Liver (tissue), 9 donors: Measurements from ENCODE around the gene HAUS5. TPM values are rescaled to one million over a fixed set of nuclear protein-coding genes. Genes with fewer than 3 reads are reported as not detected.

ENCODE experiments used
- DNase-seq: peaks from one replicate; pipeline ENCODE4 v3.0.0-alpha.2; 2017; ENCODE audit warnings: low spot score
- H3K27ac ChIP-seq, 2 donors: one replicate each; pipeline ENCODE4 v1.7.0; 2013; ENCODE audit warnings: inconsistent platforms in 2 of 2, low read length in 2 of 2, control low read depth in 1 of 2, low read depth in 1 of 2, mild to moderate bottlenecking in 1 of 2
- H3K27me3 ChIP-seq, 4 donors: one replicate each; pipeline versions ENCODE4 v1.6.1 to v1.7.0; 2013; ENCODE audit warnings: low read length in 3 of 4, inconsistent platforms in 1 of 4, mild to moderate bottlenecking in 1 of 4, moderate library complexity in 1 of 4; ENCODE audit not compliant: control insufficient read depth in 4 of 4, insufficient read depth in 4 of 4
- H3K36me3 ChIP-seq, 4 donors: one replicate each; pipeline versions ENCODE4 v1.6.1 to v1.7.0; 2013; ENCODE audit warnings: low read length in 3 of 4, mild to moderate bottlenecking in 3 of 4, low read depth in 1 of 4, moderate library complexity in 1 of 4; ENCODE audit not compliant: control insufficient read depth in 4 of 4, insufficient read depth in 3 of 4
- H3K4me1 ChIP-seq, 4 donors: one replicate each; pipeline versions ENCODE4 v1.6.1 to v1.7.0; 2013; ENCODE audit warnings: low read length in 3 of 4, mild to moderate bottlenecking in 3 of 4, moderate library complexity in 1 of 4; ENCODE audit not compliant: control insufficient read depth in 4 of 4, insufficient read depth in 4 of 4
- H3K4me3 ChIP-seq, 3 donors: one replicate each; pipeline versions ENCODE4 v1.6.1 to v1.7.0; 2013; ENCODE audit warnings: low read length in 3 of 3, control low read depth in 1 of 3, low read depth in 1 of 3, mild to moderate bottlenecking in 1 of 3
- H3K9ac ChIP-seq, 2 donors: one replicate each; pipeline ENCODE4 v1.7.0; 2013; ENCODE audit warnings: low read length in 2 of 2, mild to moderate bottlenecking in 2 of 2, moderate library complexity in 2 of 2, control low read depth in 1 of 2, low read depth in 1 of 2
- H3K9me3 ChIP-seq, 4 donors: one replicate each; pipeline versions ENCODE4 v1.6.1 to v1.7.0; 2013; ENCODE audit warnings: low read length in 3 of 4; ENCODE audit not compliant: control insufficient read depth in 4 of 4
- FOXA1 ChIP-seq: IDR thresholded peaks from 2 replicates; pipeline ENCODE4 v1.6.1; 2016; ENCODE audit warnings: antibody characterized with exemption
- FOXA2 ChIP-seq: IDR thresholded peaks from 2 replicates; pipeline ENCODE4 v1.6.1; 2016; ENCODE audit warnings: antibody characterized with exemption
- JUND ChIP-seq, 2 donors: IDR thresholded peaks; 2 replicates each; pipeline ENCODE4 v1.6.1; 2016; ENCODE audit warnings: antibody characterized with exemption in 2 of 2
- RAD21 ChIP-seq, 2 donors: IDR thresholded peaks; 2 replicates each; pipeline ENCODE4 v1.6.1; 2016; ENCODE audit warnings: antibody characterized with exemption in 2 of 2, mild to moderate bottlenecking in 2 of 2
- RXRA ChIP-seq, 2 donors: IDR thresholded peaks; 2 replicates each; pipeline ENCODE4 v1.6.1; 2017 to 2018; ENCODE audit warnings: antibody characterized with exemption in 2 of 2, mild to moderate bottlenecking in 1 of 2
- YY1 ChIP-seq: IDR thresholded peaks from 2 replicates; pipeline ENCODE4 v1.6.1; 2016; ENCODE audit warnings: antibody characterized with exemption, mild to moderate bottlenecking
- WGBS: extraction: QIAGEN DNeasy Blood & Tissue Kit; methylation state at CpG from one replicate; pipeline ENCODE4 v1.1.7; 2013; 5-methylcytosine and 5-hydroxymethylcytosine counted together
- polyA plus RNA-seq, 2 donors: library from polyadenylated mRNA; stranded (reverse) in 1 of 2; unstranded in 1 of 2; fragments of 200-250 nt in 1 of 2; fragments of >200 nt in 1 of 2; fragmentation: Nextera tagmentation in 1 of 2; extraction: Ambion mirVana in 1 of 2; gene quantifications; one replicate each; pipeline versions ENCODE4 v1.2.1 to v1.2.3, GENCODE V29; 2013 to 2015
- total RNA-seq, 2 donors: library from RNA; depleted of rRNA; stranded (reverse); fragments of >200 nt; gene quantifications; one replicate each; pipeline ENCODE4 v1.2.3, GENCODE V29; 2014
- TF ChIP-seq, protein P1 (sequence below): IDR thresholded peaks from 2 replicates; pipeline ENCODE4 v1.6.1; 2016; ENCODE audit warnings: antibody characterized with exemption
- TF ChIP-seq, protein P2 (sequence below): fragments of 150-350 bp; IDR thresholded peaks from 2 replicates; pipeline ENCODE4 v1.5.1; 2017; ENCODE audit warnings: improper control_type of control experiment, low read depth, low read length; ENCODE audit not compliant: missing input control
- TF ChIP-seq, protein P3 (sequence below): IDR thresholded peaks from 2 replicates; pipeline ENCODE4 v1.6.1; 2016; ENCODE audit warnings: antibody characterized with exemption
- TF ChIP-seq, protein P4 (sequence below): IDR thresholded peaks from 2 replicates; pipeline ENCODE4 v1.6.1; 2016; ENCODE audit warnings: antibody characterized with exemption
- donor health status: healthy.
- donor health status: healthy.
- donor health status: healthy.
- donor health status: healthy.
- donor health status: healthy.

Gene HAUS5
- total and polyA plus RNA-seq, 4 donors: 1.9 to 7.3 (median 2.3) TPM

DNA sequence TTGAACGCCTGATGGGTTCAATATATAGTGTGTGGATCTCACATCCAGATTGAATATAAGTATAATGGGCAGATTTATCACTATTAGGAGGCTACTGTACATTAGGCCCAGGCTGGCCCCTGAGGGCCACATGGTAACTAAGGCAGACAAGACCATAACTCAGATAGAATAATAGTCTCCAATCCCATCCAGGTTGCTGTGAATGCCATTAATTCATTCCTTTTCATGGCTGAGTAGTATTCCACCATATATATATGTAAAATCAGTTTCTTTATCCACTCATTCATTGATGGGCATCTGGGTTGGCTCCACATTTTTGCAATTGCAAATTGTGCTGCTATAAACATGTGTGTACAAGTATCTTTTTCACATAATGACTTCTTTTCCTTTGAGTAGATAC is 34.6 kb upstream of the HAUS5 start (continued):
- TF ChIP-seq, protein P1, sequence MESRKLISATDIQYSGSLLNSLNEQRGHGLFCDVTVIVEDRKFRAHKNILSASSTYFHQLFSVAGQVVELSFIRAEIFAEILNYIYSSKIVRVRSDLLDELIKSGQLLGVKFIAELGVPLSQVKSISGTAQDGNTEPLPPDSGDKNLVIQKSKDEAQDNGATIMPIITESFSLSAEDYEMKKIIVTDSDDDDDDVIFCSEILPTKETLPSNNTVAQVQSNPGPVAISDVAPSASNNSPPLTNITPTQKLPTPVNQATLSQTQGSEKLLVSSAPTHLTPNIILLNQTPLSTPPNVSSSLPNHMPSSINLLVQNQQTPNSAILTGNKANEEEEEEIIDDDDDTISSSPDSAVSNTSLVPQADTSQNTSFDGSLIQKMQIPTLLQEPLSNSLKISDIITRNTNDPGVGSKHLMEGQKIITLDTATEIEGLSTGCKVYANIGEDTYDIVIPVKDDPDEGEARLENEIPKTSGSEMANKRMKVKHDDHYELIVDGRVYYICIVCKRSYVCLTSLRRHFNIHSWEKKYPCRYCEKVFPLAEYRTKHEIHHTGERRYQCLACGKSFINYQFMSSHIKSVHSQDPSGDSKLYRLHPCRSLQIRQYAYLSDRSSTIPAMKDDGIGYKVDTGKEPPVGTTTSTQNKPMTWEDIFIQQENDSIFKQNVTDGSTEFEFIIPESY: no peak
- no peak for TF ChIP-seq JUND (IDR thresholded peaks at IDR 0.05)

DNA sequence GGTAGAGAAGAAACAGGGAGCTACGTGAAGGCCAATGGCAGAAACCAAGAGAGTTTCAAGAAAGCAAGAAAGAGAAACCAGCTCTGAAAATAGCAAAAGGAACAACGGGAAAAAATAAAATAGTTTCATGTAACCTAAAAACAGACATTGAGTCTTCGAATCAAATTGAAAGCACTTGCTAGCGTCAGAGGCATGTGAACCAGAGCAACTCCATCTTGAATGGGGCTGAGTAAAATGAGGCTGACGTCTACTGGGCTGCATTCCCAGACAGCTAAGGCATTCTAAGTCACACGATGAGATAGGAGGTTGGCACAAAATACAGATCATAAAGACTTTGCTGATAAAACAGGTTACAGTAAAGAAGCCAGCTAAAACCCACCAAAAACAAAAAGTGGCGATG is 33.8 kb upstream of the HAUS5 start:
- no peak for DNase-seq
- Histone ChIP-seq H3K9me3 (peaks cover 4 to 16% (median 8%) of the 10 kb centered on the region in 4 donors), H3K27me3 (no peaks in the 10 kb centered on the region), H3K27ac (no peak overlapping the region), H3K4me1 (no peaks in the 10 kb centered on the region), H3K4me3 (no peak overlapping the region), H3K36me3 (no peaks in the 10 kb centered on the region), H3K9ac (no peak overlapping the region)
- 71% methylated on average over 7 of the region's 7 CpGs for WGBS
- TF ChIP-seq, protein P2, sequence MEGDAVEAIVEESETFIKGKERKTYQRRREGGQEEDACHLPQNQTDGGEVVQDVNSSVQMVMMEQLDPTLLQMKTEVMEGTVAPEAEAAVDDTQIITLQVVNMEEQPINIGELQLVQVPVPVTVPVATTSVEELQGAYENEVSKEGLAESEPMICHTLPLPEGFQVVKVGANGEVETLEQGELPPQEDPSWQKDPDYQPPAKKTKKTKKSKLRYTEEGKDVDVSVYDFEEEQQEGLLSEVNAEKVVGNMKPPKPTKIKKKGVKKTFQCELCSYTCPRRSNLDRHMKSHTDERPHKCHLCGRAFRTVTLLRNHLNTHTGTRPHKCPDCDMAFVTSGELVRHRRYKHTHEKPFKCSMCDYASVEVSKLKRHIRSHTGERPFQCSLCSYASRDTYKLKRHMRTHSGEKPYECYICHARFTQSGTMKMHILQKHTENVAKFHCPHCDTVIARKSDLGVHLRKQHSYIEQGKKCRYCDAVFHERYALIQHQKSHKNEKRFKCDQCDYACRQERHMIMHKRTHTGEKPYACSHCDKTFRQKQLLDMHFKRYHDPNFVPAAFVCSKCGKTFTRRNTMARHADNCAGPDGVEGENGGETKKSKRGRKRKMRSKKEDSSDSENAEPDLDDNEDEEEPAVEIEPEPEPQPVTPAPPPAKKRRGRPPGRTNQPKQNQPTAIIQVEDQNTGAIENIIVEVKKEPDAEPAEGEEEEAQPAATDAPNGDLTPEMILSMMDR: no peak
- TF ChIP-seq FOXA2: no peak

DNA sequence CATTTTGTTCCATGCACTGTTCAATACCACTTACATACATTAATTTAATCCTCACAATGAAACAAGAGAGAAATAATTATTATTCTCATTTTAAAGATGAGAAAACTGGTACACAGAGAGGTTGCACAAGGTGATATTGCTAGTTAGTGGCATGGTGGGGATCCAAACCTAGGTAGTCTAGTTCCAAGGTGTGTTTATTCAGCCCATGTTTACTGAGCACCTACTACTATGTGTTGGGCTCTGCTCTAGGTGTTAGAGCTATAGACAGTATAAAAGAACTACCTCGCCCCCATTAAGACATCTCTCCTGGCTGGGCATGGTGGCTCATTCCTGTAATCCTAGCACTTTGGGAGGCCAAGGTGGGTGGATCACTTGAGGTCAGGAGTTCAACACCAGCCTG is 29.8 kb upstream of the HAUS5 start:
- DNase-seq: no peak
- Histone ChIP-seq H3K27ac (no peak overlapping the region), H3K4me1 (no peaks in the 10 kb centered on the region), H3K9me3 (no peaks in the 10 kb centered on the region), H3K27me3 (no peaks in the 10 kb centered on the region), H3K36me3 (no peaks in the 10 kb centered on the region), H3K9ac (no peak overlapping the region), H3K4me3 (no peak overlapping the region)
- TF ChIP-seq FOXA1 (no peak), YY1 (no peak), FOXA2 (no peak), RAD21 (IDR thresholded peaks at IDR 0.05) (no peak), RXRA (IDR thresholded peaks at IDR 0.05) (no peak)
- TF ChIP-seq, protein P3, sequence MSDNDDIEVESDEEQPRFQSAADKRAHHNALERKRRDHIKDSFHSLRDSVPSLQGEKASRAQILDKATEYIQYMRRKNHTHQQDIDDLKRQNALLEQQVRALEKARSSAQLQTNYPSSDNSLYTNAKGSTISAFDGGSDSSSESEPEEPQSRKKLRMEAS: no peak
- TF ChIP-seq, protein P4, sequence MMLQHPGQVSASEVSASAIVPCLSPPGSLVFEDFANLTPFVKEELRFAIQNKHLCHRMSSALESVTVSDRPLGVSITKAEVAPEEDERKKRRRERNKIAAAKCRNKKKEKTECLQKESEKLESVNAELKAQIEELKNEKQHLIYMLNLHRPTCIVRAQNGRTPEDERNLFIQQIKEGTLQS: no peak
- TF ChIP-seq, protein P2: no peak
- TF ChIP-seq, protein P1: no peak
- WGBS: 71% methylated on average over 1 of the region's 1 CpG
